Activated CD8-positive, alpha-beta memory T cell treated with anti-CD3 and anti-CD28 coated beads, Interleukin-2, amount 50 U/mL, for 1 hour (primary cell): ENCODE results near the gene CACNA1I.

Experiments
- DNase-seq: peaks from one replicate; pipeline ENCODE4 v3.0.0-alpha.2; 2020; ENCODE audit errors: extremely low read depth

The CACNA1I gene

DNA sequence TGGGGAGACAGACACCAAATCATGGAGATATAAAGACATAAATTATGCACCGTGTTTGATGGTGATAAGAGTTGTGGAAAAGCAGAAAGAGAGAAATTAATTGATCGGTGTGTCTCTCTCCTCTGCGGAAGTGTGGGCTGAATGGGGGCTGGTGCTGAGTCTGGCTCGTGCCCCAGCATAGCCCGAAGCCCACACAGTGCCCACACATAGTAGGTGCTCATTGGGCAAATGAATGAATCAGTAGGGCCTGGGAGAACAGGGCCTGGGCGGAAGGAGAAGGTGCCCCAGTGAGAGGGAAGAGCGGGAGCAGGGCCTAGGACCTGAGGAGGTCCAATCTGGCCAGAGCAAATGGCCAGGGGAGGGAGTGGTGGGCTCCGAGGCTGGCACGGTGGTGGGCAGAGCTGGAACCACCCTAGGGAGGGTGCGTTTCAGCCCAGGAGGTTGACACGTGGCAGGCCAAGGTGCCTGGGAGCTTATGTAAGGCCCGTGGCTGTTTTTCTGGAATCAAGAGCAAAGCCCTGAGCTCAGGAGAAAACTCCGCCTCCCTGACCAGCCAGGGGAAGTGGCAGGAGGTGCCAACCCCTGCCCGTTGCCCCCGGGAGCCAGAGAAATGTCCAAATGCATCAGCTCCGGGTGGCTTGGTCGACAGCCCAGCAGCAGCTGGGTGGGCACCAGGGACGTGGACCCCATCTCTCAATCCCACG lies 2.1 kb upstream of the CACNA1I start:
- DNase-seq, result no peak

DNA sequence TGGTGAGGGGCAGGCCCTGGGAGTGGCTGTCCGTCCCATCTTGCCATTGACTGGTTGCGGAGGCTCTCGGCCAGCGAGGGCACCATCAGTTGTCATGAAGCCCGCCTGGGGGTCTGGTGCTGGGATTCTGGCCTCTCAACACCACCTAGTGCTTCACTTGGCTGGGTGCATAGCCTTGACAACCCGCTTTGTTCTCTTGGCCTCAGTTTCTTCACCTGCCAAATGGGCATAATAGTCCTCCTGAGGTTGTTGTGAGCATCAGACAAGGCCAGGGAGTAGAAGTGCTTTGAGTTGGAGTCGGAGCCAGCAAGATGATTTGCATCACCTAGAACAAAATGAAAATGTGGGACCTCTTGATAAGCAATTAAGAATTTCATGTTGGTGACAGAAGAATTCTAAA lies 1.5 kb upstream of the CACNA1I start:
- DNase-seq, result no peak

DNA sequence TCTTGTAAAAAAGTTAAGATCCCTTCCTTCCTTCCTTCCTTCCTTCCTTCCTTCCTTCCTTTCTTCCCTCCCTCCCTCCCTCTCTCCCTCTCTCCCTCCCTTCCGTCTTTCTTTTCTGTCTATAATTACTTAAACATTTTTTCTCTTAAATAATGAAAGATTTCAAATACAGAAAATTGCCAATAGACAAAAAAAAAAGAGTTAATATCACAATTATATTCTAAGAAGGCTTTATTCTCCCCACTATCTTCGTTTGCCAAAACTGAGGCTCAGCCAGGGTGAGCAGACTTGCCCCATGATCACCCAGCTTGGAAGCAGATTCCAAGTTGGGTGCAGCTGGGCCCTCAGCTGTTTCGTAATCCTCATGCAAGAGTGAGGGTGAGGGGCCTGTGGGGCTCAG lies 327 bp upstream of the CACNA1I start:
- DNase-seq, result no peak

DNA sequence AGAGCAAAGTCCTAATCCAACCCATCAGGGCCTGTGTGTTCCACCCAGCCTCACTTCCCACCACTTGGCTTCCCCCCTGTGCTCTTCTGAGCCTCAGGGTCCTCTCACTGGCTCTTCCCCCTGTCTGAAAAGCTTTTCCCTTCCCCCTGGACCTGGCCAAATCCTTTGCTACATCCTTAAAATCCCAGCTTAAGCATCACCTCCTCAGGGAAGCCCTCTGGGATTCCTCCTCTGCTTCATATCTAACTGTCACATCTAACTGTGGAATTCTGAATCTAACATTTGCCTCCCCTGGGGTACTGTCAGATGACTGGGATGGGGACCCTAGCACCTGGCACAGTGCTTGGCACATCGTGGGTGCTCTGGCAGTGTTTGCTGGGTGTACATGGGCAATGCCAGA lies 985 bp downstream of the CACNA1I start:
- DNase-seq, result no peak

DNA sequence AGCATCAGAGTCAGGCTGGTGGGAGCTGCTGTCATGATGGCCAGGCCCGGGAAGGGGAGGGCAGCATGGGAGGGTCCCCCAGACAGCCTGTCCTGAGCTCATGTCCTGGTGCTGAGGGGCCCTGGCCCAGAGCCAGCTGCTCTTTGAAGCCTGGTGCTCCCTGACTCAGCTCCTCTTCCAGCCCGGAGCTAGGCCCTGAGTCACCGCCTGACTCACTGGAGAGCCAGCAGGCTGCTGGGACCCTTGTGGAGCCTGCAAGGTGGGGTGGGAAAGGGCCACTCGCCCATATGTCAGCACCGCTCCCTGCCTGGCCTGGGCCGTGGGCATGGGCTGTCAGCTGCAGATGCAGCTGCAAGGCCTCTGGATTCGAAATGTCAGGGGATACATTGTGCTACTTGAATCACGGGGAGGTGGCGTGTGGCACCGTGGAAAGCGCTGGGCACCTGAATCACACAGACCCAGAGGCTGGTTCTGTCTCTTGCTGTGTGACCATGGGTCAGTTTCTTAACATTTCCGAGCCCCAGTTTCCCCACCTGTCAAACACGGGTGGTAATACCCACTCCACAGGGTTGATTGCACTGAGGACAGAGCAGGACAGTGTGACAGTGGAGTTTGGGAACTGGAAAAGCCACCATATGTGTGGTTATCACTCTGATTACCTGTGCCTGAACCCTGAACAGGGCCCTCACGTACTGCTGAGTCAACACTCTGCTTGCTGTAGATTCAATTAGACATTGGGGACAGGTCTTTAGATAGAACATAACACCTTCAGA lies 4.4 kb downstream of the CACNA1I start:
- DNase-seq, result no peak

DNA sequence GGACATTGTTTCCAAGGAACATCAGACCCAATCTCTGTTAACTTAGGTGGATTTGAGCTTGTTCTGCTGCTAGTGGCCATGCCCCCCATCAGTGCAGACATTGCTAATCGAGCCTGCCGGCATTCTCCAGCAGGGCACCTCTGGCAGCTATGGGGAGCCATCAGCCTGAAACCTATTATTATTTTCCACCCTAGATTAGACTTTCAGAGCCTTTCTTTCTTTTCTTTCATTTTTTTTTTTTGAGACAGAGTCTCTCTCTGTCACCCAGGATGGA lies 4.9 kb downstream of the CACNA1I start:
- no peak for DNase-seq

DNA sequence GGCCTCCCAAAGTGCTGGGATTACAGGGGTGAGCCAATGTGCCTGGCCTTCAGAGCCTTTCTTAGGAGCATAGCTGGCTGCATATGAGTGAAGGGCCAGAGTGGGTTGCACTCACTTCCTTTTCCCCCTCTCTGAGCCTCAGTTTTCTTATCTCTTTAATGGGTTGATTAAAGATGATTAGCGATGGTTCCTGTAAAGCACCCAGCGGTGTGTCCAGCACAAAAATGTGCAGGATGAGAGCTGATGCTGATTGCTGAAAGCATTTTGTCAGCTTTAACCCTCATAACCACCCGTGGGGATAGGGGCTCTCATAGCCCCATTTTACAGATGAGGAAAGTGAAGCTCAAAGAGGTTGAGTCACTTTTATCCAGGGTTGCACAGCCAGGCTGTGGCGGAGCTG lies 5.5 kb downstream of the CACNA1I start:
- no peak for DNase-seq

DNA sequence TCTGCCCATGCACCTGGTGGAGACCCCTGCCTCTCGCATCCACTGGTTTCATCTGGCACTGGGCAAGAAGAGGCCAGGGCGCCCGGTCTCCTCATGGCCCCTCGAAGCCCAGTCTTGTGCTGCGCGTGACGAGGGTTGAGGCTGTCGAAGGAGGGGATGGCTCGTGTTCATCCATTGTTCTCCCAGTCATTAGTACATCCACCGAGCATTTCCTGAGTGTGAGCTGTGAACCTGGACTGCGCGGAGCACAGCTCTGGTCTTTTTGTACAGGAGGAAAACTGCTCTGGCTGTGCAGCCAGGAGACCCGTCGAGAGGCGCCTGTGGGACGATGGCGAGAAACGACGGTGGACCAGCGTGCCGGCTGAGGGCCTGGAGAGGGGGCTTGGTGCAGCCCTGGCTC lies 6.8 kb downstream of the CACNA1I start:
- DNase-seq, result no peak

DNA sequence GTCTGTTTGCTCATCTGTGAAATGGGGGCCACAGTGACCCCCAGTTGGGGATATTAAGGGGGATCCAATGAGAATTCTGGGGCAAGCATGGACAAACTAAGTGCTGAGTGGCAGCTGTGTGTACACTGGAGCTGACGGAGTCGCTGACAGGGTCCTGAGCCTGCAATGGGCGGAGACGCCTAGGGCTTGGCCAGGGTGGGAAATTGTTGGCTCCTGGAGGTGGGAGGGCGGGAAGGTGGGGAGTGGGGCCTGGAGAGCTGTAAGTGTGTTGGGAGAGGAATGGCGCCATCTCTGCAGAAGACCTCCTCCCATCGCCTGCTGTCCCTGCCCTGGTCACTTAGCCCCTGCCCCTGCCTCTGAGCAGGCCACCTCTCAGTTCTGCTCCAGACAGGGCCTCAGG lies 7.3 kb downstream of the CACNA1I start:
- DNase-seq, result no peak

DNA sequence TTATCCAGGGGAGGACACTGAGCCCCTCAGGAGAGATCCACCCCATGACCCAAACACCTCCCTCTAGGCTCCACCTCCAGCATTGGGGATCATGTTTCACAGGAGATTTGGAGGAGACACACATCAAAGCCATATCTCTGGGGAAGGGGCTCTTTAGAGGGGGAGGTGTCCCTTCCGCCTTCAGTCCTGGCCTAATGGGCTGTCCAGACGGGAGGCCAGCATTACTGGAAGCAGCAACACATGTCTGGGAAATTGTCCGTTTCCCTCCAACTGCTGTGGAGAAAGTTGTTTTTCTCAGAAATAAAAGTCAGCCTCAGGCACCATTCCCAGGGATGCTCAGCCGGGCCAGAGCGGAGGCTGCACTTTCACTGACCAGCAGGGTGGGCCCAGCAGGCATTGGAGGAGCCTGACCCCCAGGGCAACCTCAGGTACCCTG lies 9.5 kb downstream of the CACNA1I start:
- no peak for DNase-seq

DNA sequence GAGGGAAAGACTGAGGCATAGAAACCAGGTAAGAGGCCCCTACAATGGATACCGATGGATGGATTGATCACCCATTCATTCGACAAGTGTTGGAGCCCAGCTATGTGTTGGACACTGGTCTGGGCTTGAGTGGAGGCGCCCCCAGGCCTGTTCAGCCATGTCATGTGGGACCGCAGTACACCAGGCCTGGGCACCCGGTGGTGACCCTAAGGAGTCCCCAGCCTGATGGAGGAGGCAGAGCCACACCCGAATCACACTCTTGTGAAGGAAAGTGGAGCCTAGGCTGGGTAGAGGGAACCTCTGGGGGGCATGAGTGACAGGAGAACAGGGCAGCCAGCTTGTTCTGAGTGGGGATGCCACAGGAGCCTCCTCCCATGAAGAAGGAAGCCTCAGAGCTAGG lies 10.2 kb downstream of the CACNA1I start:
- DNase-seq, result no peak

DNA sequence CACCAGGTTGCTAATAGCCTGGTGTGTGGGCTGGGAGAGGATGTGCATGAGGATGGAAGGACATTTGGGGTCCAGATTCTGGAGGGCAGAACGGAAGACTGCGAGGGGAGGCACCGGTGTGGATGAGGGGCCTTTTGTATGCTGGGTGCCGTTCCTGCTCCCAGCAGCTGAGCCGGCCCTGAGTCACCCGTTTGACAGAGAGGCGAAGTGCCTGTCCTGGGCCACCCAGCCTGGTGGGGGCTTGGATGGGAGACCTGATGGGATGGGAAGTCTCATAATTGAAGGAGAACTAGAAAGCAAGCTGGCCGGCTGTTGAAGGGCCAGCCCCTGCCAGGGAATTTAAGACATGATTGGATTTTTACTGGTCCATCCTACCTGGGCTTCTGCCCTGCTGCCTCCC lies 10.8 kb downstream of the CACNA1I start:
- no peak for DNase-seq

DNA sequence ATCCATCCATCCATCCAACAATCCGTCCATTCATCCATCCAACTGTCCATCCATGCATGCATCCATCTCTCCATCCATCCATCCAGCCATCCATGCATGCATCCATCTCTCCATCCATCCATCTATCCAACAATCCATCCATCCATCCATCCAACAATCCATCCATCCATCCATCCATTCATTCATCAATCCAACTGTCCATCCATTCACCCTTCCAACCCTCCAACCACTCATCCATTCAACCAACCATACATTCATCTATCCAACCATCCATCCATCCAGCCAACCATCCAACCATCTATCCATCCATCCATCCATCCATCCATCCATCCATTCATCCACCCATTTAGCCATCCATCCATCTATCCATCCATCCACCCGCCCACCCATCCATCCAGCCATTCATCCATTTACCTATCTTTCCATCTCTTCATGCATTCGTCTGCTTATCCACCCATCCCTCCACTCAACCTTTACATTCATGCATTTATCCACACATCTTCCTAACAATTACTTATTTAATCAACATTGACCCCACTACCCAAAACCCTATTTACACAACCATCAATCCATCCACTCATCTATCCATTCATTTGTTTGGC lies 12.6 kb downstream of the CACNA1I start:
- no peak for DNase-seq

DNA sequence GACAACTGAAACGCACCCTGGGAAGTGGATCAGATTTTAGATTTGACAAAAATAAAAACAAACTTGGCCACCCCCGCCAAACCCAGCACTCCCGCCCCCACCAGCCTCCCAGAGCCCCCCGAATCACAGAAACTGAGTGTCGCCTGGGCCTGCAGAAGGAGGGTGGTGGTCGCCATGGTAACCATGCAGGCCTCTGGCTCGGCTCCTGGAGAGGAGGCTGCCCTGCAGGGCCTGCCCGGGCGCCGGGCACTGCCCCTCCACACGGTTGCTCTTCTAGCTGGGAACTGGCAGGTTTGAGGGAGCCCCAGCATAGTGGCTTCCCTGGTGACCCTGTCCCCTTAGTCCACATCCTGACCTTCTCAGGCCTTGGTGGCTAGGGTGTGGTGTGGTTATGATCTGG lies 19.3 kb downstream of the CACNA1I start:
- no peak for DNase-seq

DNA sequence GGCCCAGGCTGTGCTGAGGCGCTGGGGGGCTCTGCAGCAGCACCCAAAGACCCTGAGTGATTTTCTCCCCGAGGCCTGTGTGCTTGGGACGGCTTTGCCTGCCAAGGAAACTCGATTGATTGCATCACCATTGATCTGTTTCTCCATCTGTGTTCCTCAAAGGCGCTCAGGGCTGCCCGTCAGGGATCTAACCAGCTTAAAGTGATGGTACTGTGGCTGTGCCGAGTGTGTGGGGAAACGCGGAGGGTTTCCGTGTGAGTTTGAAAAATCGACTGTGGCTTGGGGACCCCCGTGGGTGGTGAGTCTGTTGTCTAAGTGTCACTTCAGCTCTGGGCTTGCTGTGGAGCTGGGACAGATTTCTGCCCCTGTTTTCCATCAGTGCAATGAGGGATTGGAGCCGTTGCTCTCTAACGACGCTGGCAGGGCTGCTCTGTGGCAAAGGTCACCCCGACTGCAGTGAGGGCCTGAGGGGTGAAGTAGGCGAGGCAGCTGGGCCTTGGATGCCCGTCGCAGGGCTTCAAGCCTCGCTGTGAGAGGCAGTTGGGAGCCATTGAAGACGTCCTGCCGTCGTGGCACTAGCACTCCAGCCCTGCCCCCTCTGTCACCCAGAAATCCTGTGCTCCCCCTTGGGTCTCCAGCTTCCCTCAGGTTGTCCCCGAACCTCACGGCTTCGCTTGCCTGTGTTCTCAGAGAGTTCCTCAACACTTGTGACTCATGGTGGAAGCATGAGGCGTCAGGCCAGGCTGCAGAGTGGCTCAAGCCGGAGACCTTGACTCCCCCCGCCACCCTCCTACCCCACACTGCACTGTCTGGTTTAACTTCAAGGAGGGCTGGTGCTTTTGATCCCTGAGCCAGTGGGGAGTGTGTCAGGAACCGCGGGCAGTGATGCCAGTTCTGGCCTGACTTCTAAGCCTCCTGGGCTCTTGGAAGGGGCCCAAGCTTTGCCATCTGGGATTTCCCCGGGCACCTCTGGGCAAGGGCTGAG lies 21.8 kb downstream of the CACNA1I start:
- DNase-seq, result no peak

DNA sequence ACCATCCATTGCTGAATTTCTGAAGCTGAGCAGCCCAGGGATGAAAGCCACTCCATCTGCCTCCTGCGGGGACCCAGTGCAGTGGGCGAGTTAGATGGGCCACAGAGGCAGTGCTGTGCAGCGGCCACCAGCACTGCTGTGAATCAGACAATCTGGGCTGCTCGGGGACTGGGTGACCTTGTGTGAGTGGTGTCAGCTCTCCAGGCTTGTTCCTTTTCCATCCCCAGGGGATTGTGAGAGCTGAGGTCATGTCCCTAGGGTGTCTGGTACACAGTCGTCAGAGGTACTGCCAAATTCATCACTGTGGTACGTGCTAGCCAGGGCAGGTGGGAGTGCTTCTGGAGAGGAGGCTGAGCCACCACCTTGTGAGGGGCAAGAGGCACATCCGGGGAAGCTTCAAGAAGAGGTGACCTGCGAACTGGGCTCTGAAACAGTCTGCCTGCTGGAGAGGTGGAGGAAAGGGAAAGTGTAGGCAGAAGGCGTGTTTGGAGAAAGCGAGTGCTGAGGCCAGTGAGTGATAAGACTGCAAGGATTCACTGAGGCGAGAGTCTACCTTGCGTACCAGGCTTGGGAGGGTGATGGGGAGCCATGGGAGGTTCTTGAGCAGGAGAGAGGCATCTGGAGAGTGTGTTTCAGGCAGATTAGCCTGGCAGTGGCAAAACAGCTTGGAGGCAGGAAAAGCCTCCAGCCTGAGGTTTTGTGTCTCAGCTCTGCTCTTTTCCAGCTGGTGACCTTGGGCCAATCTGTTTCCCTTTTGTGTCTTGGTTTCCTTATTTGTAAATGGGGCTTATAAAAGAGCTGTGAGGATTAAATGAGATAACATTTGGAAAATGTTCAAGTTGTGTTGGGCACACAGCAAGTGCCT lies 22.7 kb downstream of the CACNA1I start:
- DNase-seq, result no peak

DNA sequence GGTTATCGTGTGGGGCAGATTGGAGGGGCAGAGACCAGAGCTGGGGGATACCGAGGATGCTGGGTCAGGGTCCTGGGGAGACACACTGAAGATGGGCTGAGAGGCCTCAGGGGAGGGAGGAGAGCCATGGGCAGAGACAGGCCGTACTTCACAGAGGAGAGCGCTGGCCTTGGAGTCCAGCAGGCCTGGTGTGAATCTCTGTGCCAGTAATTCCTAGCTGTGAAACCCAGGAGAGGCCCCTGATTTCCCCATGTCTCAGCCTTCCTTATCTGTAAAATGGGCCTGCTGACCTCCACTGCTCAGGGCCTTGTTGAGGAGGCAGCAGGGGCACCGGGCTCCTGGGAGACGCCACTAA lies 23.4 kb downstream of the CACNA1I start:
- no peak for DNase-seq

DNA sequence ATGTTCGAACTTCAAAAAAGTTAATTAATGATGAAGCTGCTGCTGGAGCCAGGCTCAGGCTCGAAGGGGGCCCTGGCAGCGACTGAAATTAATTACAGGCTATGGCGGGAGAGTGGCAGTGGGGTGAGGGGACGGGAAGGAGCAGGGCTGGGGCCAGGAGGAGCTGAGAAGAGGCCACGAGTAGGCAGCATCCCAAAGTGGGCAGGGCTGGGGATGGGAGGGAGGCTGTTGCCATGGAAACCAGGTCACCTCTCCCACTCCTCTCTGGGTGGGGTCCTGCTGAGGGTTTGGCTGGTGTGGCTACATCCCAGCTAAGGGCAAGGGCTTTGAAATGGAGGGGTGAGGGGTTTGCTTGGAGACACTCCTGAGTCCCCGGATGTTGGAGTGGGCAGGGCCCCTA lies 23.9 kb downstream of the CACNA1I start:
- DNase-seq, result no peak

DNA sequence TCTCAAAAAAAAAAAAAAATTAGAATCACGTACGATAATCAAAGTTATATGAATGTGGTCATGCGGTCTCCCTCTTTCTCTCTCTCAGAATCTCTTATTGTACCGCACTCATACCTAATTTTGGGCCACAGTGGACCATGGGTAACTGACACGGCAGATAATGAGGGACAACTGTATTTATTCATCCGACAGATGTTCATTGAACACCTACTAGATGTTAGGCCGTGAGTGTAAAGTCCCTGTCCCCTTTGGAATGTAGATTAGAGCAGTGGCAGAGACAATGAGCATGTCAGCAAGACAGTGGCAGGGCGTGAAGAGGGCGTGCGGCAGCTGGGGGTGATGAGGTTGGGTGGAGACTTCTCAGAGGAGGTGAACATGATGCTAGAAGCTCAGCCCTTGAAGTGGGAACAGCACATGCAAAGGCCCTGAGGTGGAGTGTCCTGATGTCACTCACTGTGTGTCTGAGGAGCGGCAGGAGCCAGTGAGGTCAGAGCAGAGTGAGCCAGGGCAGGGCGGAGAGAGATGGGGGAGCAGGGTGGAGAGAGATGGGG lies 25.1 kb downstream of the CACNA1I start:
- no peak for DNase-seq

DNA sequence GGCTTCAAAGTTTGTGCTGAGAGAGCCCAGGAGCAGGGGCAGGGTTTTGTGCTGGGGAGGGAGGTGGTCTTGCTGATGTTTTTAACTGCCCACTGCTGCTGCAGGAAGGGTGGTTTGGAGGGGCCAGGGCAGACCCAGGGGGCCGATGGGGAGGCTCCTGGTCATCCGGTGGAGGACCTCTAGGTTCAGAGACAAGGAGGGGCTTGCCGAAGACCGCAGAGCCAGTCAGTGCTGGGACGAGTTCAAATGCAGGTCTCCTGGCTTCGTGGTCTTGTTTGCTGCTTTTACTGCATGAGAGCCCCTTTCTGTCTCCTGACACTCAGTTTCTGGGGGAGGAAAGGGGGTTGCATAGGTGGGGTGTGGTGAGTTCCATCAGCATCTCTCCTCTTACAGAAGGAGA lies 26.0 kb downstream of the CACNA1I start:
- no peak for DNase-seq

DNA sequence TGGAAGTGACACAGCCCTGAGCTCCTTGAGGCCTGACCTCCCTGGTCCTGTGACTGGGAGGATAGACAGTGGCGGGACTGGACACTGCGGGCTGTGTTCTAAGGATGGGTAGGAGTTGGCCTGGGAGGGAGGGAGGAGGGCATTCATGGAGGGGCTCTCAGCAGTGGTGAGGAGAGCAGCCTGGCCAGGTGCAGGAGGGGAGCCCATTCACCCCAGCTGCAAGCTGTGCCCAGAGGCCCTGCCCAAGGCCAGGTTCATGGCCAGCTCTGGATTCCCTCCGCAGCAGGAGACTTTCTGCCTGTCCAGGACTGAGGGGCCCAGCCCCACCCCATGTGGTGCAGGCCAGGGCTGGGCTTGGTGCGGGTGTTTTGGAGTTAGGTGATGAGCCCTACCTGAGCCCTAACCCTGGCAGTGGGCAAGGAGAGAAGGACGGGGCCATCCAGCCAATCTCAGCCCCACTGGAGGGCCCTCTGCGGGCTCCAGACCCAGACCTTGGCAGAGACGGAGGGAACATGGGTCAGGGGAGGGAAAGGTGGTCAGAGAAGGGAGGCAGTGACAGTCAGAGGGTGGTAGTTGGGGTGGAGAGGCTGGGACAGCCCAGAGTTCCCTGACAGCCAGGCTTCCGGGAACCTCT lies 26.8 kb downstream of the CACNA1I start:
- DNase-seq, result no peak
